DMS 273 treated with DMSO at 0.1 percent for 48 hours (cell line): ENCODE data around the gene SOCS3.
A peak's percentile ranks its signal among the peaks of the same experiment; 100 is the strongest.

ENCODE experiments used
- DNase-seq: peaks from one replicate; lab custom pipeline; 2025; lab: John Stamatoyannopoulos, UW

The SOCS3 gene

GRCh38 chr17:78390241-78391050 is 30.6 kb upstream of the SOCS3 start:
- peak; percentile 92 for DNase-seq

DNA sequence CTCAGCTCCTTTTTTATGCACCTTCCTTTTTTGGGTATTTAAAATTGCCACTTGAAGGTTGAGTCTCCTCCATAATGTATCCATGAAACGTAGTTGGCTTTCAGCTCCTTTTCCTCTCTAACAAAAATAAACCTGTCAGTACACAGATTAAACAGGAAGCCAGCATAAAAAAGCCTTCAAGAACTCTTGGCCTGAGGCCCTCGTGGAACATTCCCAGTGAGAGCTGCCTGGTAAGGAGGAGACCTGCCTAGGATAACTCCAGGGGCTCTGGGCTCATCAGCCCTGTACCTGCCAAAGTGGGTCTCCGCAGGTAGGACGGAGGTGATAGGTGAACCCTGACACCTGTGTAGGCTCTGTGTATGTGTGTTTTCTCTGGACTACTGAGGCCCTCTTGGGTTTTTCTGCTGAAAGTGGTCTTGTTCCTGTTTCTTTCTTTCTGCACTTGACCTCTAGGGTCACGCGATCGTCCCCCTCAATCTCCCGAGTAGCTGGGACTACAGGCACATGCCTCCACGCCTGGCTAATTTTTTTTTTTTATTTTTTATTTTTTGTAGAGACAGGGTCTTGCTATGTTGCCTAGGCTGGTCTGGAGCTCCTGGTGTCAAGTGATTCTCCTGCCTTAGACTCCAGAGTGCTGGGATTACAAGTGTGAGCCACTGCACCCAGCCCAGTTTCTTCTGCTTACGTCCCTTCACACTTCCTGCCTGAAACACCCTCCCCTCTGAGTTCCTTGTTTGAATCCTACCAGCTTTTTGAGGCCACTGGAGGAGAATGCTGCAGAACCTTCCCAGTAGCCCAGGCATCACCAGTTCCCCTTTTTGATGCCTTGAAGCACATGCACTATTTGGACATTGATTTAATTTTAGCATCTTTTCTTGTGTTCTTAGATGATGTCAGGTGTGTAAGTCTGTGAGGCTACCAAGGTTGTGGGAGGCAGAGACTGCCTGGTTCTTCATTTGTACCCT is 28.4 kb upstream of the SOCS3 start:
- no peak for DNase-seq

- no peak for DNase-seq
Measured at GRCh38 chr17:78384479-78385175, 24.8 kb upstream of the SOCS3 start.

GRCh38 chr17:78383725-78384471 is 24.0 kb upstream of the SOCS3 start:
- no peak for DNase-seq

DNA sequence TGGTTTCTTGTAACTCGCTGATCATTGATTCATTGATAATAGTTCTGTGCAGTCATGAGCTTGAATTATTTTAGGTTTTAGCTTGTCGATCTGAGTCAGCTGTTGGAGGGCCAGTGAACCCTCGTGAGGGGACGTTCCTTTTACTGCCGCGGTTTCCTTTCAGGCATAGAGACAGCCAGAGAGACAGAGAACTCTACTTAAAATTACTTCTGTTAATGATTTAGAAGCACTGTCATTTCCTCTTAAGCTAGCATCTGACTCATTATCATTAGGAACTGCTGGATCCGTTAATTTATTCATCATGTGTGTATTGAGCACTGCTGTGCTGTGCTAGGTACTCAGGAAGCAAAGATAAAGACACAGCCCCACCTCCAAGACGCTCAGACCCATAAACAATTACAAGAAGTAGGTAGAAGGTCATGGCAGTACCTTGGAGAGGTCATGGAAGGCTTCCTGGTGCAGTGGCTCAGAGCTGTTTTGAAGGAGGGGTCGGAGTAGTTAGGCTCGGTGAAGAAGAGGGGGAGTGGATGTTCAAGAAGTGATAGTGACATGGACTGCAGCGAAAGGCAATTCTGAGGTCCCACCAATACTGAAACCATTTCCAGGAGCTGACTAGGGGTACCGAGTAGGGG is 21.8 kb upstream of the SOCS3 start:
- no peak for DNase-seq

DNA sequence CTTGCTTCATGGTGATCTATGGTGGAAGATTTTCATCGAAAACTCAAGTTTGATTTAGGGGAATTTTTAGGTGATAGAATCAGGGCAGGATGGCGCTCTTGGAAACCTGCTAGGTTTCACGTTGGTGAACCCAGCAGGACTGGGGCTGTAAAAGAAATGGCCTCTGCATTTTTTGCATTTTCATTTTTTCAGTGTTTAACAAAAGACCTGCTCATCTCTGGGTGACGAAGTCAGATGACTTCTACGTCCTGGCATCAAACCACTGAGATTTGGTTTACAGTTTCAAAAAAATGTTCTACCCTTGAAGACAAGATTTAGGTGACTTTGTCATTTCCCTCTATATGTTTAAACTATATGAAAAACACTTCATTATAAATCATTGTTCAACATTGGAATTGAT is 20.5 kb upstream of the SOCS3 start:
- no peak for DNase-seq

- no peak for DNase-seq
Measured at GRCh38 chr17:78379131-78379491, 19.2 kb upstream of the SOCS3 start.

- DNase-seq = no peak
Measured at GRCh38 chr17:78378225-78379130, 18.6 kb upstream of the SOCS3 start, which contains the start of gene PGS1. TSS of gene PGS1 (plus strand) at chr17:78378649. CDS start at chr17:78378666, 17 bp downstream.

DNA sequence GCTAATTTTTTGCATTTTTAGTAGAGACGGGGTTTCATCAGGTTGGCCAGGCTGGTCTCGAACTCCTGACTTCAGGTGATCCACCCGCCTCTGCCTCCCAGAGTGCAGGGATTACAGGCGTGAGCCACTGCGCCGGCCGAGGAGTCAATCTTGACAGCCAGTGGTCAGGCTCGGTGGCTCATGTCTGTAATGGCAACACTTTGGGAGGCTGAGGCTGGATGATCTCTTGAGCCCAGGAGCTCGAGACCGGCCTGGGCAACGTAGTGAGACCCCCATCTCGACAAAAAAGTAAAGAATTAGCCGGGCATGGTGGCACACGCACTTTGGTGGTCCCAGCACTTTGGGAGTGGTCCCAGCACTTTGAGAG is 18.0 kb upstream of the SOCS3 start:
- no peak for DNase-seq

GRCh38 chr17:78376161-78376560 is 16.3 kb upstream of the SOCS3 start:
- no peak for DNase-seq

DNA sequence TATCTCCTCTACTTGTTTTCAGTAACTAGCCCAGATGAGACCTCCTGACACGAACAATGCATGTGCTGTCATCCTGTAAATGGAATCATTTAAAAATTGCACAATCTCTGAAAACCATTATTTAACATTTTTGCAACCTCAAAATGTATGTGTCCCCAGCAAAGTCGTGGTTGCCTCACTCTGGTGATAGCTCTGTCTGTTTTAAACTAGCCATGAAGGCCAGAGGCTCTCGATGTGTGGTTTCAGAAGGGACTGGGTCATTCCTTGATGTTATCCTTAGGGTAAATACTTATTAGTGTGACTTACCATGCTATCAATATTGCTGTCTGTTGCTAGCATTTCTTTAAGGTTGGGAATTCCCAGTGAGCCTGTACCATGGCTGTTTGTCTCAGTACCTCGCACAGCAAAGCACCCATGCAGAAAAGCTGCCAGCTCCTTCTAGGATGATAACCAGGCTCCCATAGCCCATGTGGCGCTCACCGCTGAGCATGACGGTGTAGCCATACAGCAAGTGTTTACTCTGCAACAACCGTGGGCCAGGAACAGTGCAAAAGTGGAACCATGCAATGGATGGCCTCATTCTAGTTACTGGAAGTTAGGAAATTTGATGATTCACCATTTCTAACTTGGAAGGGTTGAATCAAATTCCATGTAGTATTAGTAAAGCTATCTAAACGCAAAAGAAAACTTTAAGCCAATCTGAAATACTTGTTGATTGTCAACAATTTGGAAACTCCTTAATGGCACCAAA is 15.7 kb upstream of the SOCS3 start:
- no peak for DNase-seq

GRCh38 chr17:78374631-78375274 is 14.9 kb upstream of the SOCS3 start:
- no peak for DNase-seq

GRCh38 chr17:78374189-78374588 is 14.3 kb upstream of the SOCS3 start:
- DNase-seq = no peak

- no peak for DNase-seq
Measured at GRCh38 chr17:78372841-78373240, 13.0 kb upstream of the SOCS3 start.

- no peak for DNase-seq
Measured at GRCh38 chr17:78371056-78371455, 11.2 kb upstream of the SOCS3 start.

- no peak for DNase-seq
Measured at GRCh38 chr17:78369791-78370381, 10.0 kb upstream of the SOCS3 start.

- no peak for DNase-seq
Measured at GRCh38 chr17:78368854-78369495, 9.1 kb upstream of the SOCS3 start.

DNA sequence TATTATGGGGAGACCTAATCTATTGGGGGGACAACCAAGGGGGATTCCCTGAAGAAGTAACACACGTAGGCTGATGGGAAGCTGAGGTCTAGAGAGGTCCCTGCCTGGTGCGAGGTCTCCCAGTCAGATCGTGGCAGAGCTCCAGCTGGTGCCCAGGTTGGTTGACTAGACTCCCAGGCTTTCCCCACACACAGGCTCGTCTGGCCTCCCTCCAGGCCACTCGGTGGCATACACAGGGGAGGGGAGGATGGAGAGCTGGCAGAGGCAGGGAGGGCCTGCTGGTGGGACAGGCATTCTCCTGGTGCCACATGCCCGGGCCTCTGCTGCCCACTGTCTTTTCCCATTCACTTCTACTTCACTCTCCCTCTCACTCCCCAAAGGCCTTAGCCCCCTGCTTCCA is 8.5 kb upstream of the SOCS3 start:
- no peak for DNase-seq
